ENCODE data around the gene CCDC40. TPM values are rescaled to one million over a fixed set of nuclear protein-coding genes. Genes with fewer than 3 reads are reported as not detected.

Gene CCDC40, protein sequence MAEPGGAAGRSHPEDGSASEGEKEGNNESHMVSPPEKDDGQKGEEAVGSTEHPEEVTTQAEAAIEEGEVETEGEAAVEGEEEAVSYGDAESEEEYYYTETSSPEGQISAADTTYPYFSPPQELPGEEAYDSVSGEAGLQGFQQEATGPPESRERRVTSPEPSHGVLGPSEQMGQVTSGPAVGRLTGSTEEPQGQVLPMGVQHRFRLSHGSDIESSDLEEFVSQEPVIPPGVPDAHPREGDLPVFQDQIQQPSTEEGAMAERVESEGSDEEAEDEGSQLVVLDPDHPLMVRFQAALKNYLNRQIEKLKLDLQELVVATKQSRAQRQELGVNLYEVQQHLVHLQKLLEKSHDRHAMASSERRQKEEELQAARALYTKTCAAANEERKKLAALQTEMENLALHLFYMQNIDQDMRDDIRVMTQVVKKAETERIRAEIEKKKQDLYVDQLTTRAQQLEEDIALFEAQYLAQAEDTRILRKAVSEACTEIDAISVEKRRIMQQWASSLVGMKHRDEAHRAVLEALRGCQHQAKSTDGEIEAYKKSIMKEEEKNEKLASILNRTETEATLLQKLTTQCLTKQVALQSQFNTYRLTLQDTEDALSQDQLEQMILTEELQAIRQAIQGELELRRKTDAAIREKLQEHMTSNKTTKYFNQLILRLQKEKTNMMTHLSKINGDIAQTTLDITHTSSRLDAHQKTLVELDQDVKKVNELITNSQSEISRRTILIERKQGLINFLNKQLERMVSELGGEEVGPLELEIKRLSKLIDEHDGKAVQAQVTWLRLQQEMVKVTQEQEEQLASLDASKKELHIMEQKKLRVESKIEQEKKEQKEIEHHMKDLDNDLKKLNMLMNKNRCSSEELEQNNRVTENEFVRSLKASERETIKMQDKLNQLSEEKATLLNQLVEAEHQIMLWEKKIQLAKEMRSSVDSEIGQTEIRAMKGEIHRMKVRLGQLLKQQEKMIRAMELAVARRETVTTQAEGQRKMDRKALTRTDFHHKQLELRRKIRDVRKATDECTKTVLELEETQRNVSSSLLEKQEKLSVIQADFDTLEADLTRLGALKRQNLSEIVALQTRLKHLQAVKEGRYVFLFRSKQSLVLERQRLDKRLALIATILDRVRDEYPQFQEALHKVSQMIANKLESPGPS
- 10 to 100 TPM in 2 of 4 donors, 1 to 10 TPM in 2; 6.7 to 17.3 (median 9.4) TPM for total RNA-seq

GRCh38 chr17:80035937-80036714 lies at the start of gene CCDC40:
CCDC40 (plus strand) TSS chr17:80036642; CDS start chr17:80036663, 21 bp downstream.
- intact Hi-C loops (cut with DNase I), result no loop called here
- TF ChIP-seq CTCF (IDR thresholded peaks at IDR 0.05), result no peak
- TF ChIP-seq POLR2A (IDR thresholded peaks at IDR 0.05), result peak; percentile 46 to 56
- 0 to 1% methylated on average over 4 to 40 of the region's 89 CpGs for WGBS, 2 donors
- Histone ChIP-seq H3K9me3 (no peaks in the 10 kb centered on the region), H3K4me3 (replicated peaks in 1 of 3) (peak within 1 kb of the TSS; percentile 83 to 86 (median 86)), H3K27ac (peak within 1 kb of the TSS; percentile 80 to 93 (median 90)), H3K36me3 (no peaks in the 10 kb centered on the region), H3K4me1 (peaks cover 15 to 19% of the 10 kb centered on the region in 2 donors), H3K27me3 (no peaks in the 10 kb centered on the region)
- peak; percentile 84 to 86 for DNase-seq

- Histone ChIP-seq H3K27me3 (no peaks in the 10 kb centered on the region), H3K4me1 (peaks cover 22 to 43% of the 10 kb centered on the region in 2 donors), H3K9me3 (no peaks in the 10 kb centered on the region), H3K4me3 (replicated peaks in 1 of 3) (no peak overlapping the region), H3K27ac (peak overlapping the region in 1 of 3 donors; percentile 53), H3K36me3 (no peaks in the 10 kb centered on the region)
- TF ChIP-seq POLR2A (IDR thresholded peaks at IDR 0.05), result no peak
- TF ChIP-seq CTCF (IDR thresholded peaks at IDR 0.05), result no peak
- WGBS, 2 donors, result 77 to 80% methylated on average over 18 of the region's 18 CpGs
- DNase-seq, result no peak
- intact Hi-C loops (cut with DNase I), result no loop called here
Observed at GRCh38 chr17:79987187-79987934, 49.1 kb upstream of the CCDC40 start.

DNA sequence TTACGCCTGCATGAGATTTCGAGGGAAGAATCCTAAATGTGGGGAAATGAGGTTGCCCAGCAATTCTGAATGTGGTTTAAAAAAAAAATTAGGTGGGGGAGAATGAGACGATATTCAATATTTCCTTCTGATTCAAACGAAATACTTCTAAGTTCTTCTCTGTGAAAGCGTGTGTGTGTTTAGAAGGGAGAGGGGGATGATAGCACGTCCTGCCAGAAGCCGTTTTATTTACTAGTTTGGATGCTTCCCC lies 48.6 kb upstream of the CCDC40 start:
- no peak for TF ChIP-seq POLR2A (IDR thresholded peaks at IDR 0.05)
- no peak for TF ChIP-seq CTCF (IDR thresholded peaks at IDR 0.05)
- H3K27me3 ChIP-seq, result no peaks in the 10 kb centered on the region
- intact Hi-C loops (cut with DNase I), result no loop called here
- no peaks in the 10 kb centered on the region for H3K9me3 ChIP-seq
- no peak overlapping the region for H3K4me3 ChIP-seq (replicated peaks in 1 of 3)
- H3K4me1 ChIP-seq, result peaks cover 22 to 43% of the 10 kb centered on the region in 2 donors
- peak overlapping the region in 1 of 3 donors; percentile 53 for H3K27ac ChIP-seq
- H3K36me3 ChIP-seq, result no peaks in the 10 kb centered on the region
- WGBS, 2 donors, result 34 to 40% methylated on average over 7 of the region's 7 CpGs
- no peak for DNase-seq

DNA sequence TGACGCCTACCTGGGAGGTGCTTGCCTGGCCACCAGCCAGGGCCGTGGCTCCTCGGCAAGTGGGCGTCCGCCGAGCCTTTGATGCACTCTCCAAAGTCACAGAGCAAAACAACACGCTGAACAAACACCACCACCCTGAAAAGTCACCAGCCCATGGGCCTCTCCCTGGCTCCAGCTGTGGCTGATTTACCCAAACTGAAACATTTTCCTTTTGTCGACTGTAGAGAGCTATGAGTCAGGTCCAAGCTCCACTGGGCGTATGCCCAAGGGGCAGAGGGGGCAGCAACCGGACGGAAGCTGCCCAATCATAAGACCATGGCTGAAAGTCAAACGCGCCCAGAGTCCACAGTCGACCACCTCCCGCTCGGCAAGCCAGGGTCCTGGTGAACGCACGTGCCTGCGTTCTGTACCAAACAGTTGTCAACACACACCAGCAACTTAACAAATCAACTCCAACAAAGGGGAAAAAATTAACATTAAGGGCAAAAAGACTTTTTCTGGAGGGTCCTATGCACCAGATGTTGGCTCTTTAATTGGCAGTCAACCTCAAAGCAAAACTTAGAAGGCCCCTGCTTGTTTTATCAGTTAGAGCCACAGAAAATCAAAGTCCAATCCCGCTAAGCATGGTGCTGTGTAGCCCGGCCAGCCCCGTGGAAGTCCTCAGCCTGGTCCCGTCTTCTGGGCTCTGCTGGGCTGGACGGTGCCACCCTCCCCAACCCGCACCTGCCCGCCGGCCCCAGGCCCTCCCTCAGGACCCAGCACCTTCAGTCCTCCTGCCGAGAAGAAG lies 48.1 kb upstream of the CCDC40 start:
- TF ChIP-seq CTCF (IDR thresholded peaks at IDR 0.05), result peak in 1 of 6 experiments; percentile 4
- no peak for TF ChIP-seq POLR2A (IDR thresholded peaks at IDR 0.05)
- Histone ChIP-seq H3K36me3 (no peaks in the 10 kb centered on the region), H3K4me1 (peaks cover 22 to 43% of the 10 kb centered on the region in 2 donors), H3K9me3 (no peaks in the 10 kb centered on the region), H3K4me3 (replicated peaks in 1 of 3) (no peak overlapping the region), H3K27ac (peak overlapping the region in 1 of 3 donors; percentile 53), H3K27me3 (no peaks in the 10 kb centered on the region)
- intact Hi-C loops (cut with DNase I), result no loop called here
- WGBS, 2 donors, result 40 to 46% methylated on average over 25 to 28 of the region's 28 CpGs
- peak; percentile 86 to 90 for DNase-seq

Data from thyroid gland (tissue), 4 donors.